Measurements from ENCODE around the gene PCDHGA6.

DNA sequence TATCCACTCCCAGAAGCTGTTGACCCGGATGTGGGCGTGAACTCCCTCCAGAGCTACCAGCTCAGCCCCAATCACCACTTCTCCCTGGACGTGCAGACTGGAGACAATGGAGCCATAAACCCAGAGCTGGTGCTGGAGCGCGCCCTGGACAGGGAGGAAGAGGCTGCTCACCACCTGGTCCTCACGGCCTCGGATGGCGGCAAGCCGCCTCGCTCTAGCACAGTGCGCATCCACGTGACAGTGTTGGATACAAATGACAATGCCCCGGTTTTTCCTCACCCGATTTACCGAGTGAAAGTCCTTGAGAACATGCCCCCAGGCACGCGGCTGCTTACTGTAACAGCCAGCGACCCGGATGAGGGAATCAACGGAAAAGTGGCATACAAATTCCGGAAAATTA is 19.6 kb downstream of the PCDHGA6 start:
- TF ChIP-seq, protein P1, sequence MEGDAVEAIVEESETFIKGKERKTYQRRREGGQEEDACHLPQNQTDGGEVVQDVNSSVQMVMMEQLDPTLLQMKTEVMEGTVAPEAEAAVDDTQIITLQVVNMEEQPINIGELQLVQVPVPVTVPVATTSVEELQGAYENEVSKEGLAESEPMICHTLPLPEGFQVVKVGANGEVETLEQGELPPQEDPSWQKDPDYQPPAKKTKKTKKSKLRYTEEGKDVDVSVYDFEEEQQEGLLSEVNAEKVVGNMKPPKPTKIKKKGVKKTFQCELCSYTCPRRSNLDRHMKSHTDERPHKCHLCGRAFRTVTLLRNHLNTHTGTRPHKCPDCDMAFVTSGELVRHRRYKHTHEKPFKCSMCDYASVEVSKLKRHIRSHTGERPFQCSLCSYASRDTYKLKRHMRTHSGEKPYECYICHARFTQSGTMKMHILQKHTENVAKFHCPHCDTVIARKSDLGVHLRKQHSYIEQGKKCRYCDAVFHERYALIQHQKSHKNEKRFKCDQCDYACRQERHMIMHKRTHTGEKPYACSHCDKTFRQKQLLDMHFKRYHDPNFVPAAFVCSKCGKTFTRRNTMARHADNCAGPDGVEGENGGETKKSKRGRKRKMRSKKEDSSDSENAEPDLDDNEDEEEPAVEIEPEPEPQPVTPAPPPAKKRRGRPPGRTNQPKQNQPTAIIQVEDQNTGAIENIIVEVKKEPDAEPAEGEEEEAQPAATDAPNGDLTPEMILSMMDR (conservative IDR thresholded peaks at IDR 0.05; ENCODE audit: low read depth, low read length): no peak
- TF ChIP-seq EZH2 (IDR thresholded peaks at IDR 0.05; ENCODE audit: low read length, unreplicated experiment): no peak
- TF ChIP-seq EZH2phosphoT487 (IDR thresholded peaks at IDR 0.05; ENCODE audit: borderline replicate concordance, low read length): no peak

Measured in PC-3 (cell line).